HG03469 (cell line): ENCODE results near the gene TJP2.
"Not testable (repeated sequence)": the region's sequence is repeated elsewhere in the genome, so short reads cannot be mapped to it uniquely, and the experiment has no call there.

ENCODE experiments used
- ATAC-seq: cut with Tn5 transposase; IDR thresholded peaks from one replicate; pipeline ENCODE4 v1.9.1; 2021; ENCODE audit warnings: mild to moderate bottlenecking, moderate library complexity, moderate number of reproducible peaks; ENCODE audit not compliant: unreplicated experiment

The TJP2 gene

DNA sequence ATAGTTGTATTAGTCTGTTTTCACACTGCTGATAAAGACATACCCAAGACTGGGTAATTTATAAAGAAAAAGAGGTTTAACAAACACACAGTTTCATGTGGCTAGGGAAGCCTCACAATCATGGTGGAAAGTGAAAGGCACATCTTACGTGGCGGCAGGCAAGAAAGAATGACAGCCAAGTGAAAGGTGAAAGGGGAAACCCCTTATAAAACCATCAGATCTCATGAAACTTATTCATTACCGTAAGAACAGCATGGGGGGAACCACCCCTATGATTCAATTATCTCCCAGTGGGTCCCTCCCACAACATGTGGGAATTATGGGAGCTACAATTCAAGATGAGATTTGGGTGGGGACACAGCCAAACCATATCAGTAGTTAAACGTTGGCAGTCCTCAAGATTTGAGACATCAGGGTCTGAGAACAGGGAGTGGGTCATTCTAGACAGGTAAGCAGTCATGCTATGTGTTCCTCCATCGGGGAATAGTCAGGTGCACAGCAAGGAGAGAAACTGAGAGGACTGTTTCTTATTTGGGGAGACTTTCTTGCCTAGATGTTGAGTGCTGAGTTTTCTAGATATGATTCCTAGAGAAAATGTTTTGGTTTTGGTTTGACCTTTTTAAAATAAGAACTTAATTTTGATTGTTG lies 105.1 kb downstream of the TJP2 start:
- ATAC-seq = no peak

GRCh38 chr9:69279733-69280132 lies 105.7 kb downstream of the TJP2 start:
- ATAC-seq = no peak

- ATAC-seq = no peak
Observed at GRCh38 chr9:69283003-69283402, 108.9 kb downstream of the TJP2 start.

GRCh38 chr9:69292078-69292477 lies 118.0 kb downstream of the TJP2 start:
- no peak for ATAC-seq

- no peak for ATAC-seq
Observed at GRCh38 chr9:69293156-69293555, 119.1 kb downstream of the TJP2 start.

GRCh38 chr9:69295872-69296552 lies 121.9 kb downstream of the TJP2 start:
- ATAC-seq = no peak

- no peak for ATAC-seq
Observed at GRCh38 chr9:69297300-69297980, 123.4 kb downstream of the TJP2 start.

GRCh38 chr9:69299315-69299714 lies 125.2 kb downstream of the TJP2 start:
- ATAC-seq = no peak

- ATAC-seq = no peak
Observed at GRCh38 chr9:69299826-69300225, 125.7 kb downstream of the TJP2 start.

DNA sequence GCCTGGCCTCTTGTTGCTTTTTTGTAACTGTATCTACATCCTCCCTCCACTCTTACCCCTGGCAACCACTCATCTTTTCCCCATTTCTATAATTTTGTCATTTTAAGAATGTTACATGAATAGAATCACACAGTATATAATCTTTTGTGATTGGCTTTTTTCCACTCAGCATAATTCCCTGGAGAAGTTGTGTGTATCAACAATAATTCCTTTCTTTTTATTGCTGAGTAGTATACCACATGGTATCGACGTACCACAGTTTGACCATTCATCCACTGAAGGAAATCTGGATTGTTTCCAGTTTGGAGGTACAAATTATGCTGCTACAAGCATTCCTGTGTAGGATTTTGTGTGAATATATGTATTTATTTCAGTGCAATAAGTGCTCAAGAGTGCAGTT lies 129.3 kb downstream of the TJP2 start:
- no peak for ATAC-seq

DNA sequence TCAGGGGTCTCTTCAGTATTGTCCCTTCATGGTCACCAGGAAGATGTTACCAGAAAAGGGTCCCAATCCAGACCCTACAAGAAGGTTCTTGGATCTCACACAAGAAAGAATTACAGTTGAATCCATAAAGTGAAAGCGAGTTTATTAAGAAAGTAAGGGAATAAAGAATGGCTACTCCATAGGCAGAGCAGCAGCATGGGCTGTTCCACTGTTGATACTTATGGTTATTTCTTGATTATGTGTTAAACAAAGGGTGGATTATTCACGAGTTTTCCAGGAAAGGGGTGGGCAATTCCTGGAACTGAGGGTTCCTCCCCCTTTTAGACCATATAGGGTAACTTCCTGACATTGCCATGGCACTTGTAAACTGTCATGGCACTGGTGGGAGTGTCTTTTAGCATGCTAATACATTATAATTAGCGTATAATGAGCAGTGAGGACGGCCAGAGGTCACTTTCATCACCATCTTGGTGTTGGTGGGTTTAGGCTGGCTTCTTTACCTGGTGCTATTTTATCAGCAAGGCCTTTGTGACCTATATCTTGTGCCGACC lies 132.9 kb downstream of the TJP2 start:
- ATAC-seq = not testable (repeated sequence)

- no peak for ATAC-seq
Observed at GRCh38 chr9:69307446-69308205, 133.5 kb downstream of the TJP2 start.

- no peak for ATAC-seq
Observed at GRCh38 chr9:69308206-69308931, 134.3 kb downstream of the TJP2 start.

GRCh38 chr9:69313175-69313574 lies 139.1 kb downstream of the TJP2 start:
- no peak for ATAC-seq

DNA sequence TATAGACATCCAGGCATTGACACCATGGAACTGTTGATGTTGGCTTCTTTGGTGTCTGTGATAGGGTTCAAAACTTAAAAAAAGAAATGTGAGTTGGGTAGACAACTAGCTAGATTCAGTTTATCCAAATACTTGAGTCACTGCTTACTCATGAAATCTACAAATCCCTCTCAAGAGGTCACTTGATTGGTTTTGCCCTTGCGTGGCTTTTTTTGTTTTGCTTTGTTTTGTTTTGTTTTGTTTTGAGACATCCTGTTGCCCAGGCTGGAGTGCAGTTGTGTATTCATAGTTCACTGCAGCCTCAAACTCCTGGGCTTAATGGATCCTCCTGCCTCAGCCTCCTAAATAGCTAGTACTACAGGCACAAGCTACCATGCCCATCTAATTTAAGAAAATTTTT lies 140.5 kb downstream of the TJP2 start:
- ATAC-seq = no peak

DNA sequence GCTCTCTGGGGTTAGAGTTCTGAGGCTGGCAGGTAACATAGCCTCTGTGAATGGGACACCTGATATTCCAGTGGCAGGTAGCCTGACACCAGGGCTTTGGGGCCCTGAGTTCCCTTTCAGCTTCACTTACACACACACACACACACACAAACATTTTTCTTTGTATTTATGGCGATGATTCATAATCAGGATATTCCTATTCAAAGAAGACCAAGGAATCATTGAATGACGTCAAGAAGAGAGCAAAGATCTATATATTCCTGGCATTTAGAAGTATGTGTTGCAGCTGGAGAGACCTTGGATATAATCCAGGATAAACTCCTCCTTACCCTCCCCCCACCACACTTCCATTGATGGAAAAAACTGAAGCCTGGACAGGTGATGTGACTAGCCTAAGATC lies 143.0 kb downstream of the TJP2 start:
- no peak for ATAC-seq

DNA sequence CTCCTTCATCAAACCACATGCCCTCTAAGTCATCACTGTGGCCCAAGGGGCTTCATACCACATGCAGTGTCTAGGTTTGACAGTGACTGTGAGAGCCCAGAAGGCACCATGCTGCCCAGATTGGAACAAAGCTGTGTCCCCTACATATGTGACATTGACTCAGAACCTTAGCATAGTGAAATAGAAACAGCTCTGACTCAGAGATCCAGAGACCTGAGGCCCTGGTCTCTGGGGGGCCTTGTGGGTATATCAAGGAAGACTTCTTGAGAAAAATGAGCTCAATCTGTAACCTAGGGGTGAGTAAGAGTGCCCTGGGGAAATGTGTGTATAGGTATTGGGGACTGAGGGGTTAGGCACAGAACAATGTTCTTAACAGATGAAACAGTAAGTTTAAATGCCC lies 143.8 kb downstream of the TJP2 start:
- ATAC-seq = peak; percentile 90

- no peak for ATAC-seq
Observed at GRCh38 chr9:69319324-69320025, 145.4 kb downstream of the TJP2 start.

- no peak for ATAC-seq
Observed at GRCh38 chr9:69322256-69322655, 148.2 kb downstream of the TJP2 start.

GRCh38 chr9:69323861-69324260 lies 149.8 kb downstream of the TJP2 start:
- no peak for ATAC-seq
